Activated T-helper 17 cell treated with anti-CD3 and anti-CD28 coated beads, Interleukin-2, amount 50 U/mL, for 72 hours (primary cell): ENCODE measurements around the gene GSTO1. TPM values are rescaled to one million over a fixed set of nuclear protein-coding genes. Genes with fewer than 3 reads are reported as not detected.

Experiments used
- ATAC-seq: fragments of 150-1000 bp; cut with Tn5 transposase; replicated peaks from 2 replicates; pipeline ENCODE4 v1.10.0; 2021; ENCODE audit warnings: mild to moderate bottlenecking, moderate library complexity
- H3K27ac Mint-ChIP-seq: one replicate; pipeline ENCODE4 v1.8.0; 2022; ENCODE audit warnings: mixed read lengths
- H3K27me3 Mint-ChIP-seq: one replicate; pipeline ENCODE4 v1.8.0; 2022; ENCODE audit warnings: mixed read lengths
- H3K36me3 Mint-ChIP-seq: one replicate; pipeline ENCODE4 v1.8.0; 2022; ENCODE audit warnings: low read depth, mild to moderate bottlenecking, mixed read lengths
- H3K4me1 Mint-ChIP-seq: one replicate; pipeline ENCODE4 v1.8.0; 2022; ENCODE audit warnings: mixed read lengths
- H3K4me3 Mint-ChIP-seq: one replicate; pipeline ENCODE4 v1.8.0; 2022; ENCODE audit warnings: mild to moderate bottlenecking, mixed read lengths
- H3K9me3 Mint-ChIP-seq: one replicate; pipeline ENCODE4 v1.8.0; 2022; ENCODE audit warnings: mixed read lengths
- total RNA-seq, 2 donors: library from RNA; stranded (reverse); gene quantifications; one replicate each; pipeline ENCODE4 v1.2.3, GENCODE V29; 2022

Gene GSTO1
- total RNA-seq, 2 donors from 2014 or later = 226 to 258 TPM

DNA sequence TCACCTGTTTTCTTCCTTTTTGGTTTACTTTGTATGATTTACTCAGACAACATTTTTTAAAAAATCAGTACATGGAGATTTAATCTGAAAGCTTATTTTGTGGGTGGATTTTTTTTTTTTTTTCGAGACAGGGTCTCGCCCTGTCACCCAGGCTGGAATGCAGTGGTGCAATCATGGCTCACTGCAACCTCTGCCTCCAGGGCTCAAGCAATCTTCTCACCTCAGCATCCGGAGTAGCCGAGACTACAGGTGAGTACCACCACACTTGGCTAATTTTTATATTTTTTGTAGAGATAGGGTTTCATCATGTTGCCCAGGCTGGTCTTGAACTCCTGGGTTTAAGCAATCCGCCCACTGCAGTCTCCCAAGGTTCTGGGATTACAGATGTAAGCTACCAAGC, 2.5 kb downstream of the GSTO1 start:
- Mint-ChIP-seq H3K4me1 (peaks cover 60% of the 10 kb centered on the region), H3K4me3 (peak overlapping the region; percentile 100), H3K27me3 (no peaks in the 10 kb centered on the region), H3K9me3 (peaks cover 3% of the 10 kb centered on the region), H3K36me3 (peaks cover 79% of the 10 kb centered on the region), H3K27ac (peak overlapping the region; percentile 100)
- ATAC-seq = no peak

DNA sequence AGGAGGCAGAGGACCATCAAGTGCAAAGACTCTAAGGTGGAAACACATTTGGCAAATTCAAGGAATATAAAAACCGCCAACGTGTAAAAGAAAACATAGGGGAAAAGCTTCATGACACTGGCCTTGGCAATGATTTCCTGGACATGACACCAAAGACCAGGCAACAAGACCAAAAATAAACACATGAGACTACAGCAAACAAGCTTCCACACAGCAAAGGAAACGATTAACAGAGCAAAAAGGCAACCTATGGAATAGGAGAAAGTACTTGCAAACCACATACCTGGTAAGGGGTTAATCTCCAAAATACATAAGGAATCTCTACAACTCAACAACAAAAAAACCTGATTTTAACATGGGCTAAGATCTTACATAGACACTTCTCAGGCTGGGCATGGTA, 3.5 kb downstream of the GSTO1 start:
- H3K4me1 Mint-ChIP-seq = peaks cover 56% of the 10 kb centered on the region

DNA sequence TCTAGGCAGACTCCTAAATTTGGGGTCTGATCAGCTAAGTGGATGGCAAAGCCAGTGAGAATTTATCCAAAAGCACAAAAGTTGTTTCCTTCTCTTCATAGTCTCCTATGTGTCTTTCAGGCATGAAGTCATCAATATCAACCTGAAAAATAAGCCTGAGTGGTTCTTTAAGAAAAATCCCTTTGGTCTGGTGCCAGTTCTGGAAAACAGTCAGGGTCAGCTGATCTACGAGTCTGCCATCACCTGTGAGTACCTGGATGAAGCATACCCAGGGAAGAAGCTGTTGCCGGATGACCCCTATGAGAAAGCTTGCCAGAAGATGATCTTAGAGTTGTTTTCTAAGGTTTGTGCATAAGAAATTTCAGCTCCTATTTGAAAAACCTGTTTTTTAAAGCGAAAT, 4.8 kb downstream of the GSTO1 start:
- no peaks in the 10 kb centered on the region for H3K27me3 Mint-ChIP-seq
- H3K36me3 Mint-ChIP-seq = peaks cover 97% of the 10 kb centered on the region

More for the DNA sequence above, 3.5 kb downstream of the GSTO1 start:
- no peak for ATAC-seq
- Mint-ChIP-seq H3K27ac (peak overlapping the region; percentile 15), H3K27me3 (no peaks in the 10 kb centered on the region), H3K36me3 (peaks cover 88% of the 10 kb centered on the region), H3K4me3 (peak overlapping the region; percentile 100), H3K9me3 (peaks cover under 1% of the 10 kb centered on the region)

DNA sequence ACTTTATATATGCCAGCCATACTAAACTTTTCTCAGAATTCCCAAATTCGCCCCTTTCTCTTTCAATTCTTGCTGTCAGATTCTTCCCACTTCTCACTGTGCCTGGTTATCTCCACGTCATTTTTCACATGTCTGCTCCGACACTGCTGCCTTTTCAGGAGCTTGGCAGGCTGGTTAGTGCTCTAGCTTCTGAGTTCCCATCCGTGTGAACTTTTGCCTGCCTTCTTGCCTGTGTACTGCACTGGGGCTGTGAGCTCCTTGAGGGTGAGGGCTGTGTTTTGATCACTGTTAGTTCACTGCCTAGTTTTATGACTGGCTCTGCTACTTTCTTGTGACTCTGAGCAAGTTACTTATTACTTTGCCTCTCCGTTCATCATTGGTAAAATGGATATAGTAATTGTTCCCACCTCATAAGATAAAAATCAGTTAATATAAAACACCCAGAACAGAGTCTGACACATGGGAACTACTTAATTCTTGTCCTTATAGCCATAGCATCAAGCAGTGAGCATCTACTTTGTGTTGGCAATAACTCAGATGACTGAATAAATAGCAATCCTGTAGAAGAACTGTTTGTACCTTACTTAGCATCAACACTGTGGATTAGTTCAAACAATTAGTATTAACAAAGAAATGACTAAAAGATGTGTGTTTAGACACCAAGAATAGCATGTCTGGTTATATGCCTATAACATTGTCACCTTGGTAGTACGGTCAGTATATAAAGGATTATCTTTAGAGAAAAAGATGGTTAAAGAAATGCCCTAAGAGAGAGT, 5.5 kb downstream of the GSTO1 start:
- peaks cover 54% of the 10 kb centered on the region for H3K4me1 Mint-ChIP-seq
- peaks cover 100% of the 10 kb centered on the region for H3K36me3 Mint-ChIP-seq
- peak; percentile 40 for ATAC-seq
- H3K4me3 Mint-ChIP-seq = peak overlapping the region; percentile 78
- peak overlapping the region; percentile 67 for H3K27ac Mint-ChIP-seq
- H3K27me3 Mint-ChIP-seq = no peaks in the 10 kb centered on the region
- H3K9me3 Mint-ChIP-seq = no peaks in the 10 kb centered on the region

More for the DNA sequence above, 4.8 kb downstream of the GSTO1 start:
- Mint-ChIP-seq H3K4me3 (peak overlapping the region; percentile 78), H3K9me3 (no peaks in the 10 kb centered on the region), H3K4me1 (peaks cover 52% of the 10 kb centered on the region), H3K27ac (peak overlapping the region; percentile 67)
- ATAC-seq = no peak

- peak overlapping the region; percentile 67 for H3K27ac Mint-ChIP-seq
- ATAC-seq = peak; percentile 89
- no peaks in the 10 kb centered on the region for H3K9me3 Mint-ChIP-seq
- H3K4me3 Mint-ChIP-seq = peak overlapping the region; percentile 78
- H3K4me1 Mint-ChIP-seq = peaks cover 56% of the 10 kb centered on the region
- H3K27me3 Mint-ChIP-seq = no peaks in the 10 kb centered on the region
- peaks cover 100% of the 10 kb centered on the region for H3K36me3 Mint-ChIP-seq
These were observed 6.1 kb downstream of the GSTO1 start for GRCh38 chr10:104260775-104261115.

DNA sequence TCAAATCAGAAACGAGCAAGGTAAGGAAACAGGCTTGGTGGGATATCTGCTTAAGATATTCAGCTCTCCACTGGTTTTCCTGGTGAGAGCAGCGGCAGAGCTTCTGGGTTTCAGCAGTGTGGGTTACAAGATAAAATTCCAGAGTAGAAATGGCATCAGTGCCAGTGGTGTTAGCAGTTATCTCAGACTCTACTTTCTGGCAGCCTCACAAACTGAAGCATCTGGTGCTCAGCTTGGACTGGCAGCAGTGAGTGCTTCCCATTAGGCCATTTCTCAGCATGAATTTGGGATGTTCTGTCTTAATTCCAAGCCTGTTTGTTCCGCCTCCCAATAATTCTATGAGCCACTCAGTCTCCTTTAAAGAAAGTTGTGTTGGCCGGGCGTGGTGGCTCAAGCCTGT, 7.4 kb downstream of the GSTO1 start:
- Mint-ChIP-seq H3K27me3 (no peaks in the 10 kb centered on the region), H3K27ac (no peak overlapping the region), H3K4me3 (peak overlapping the region; percentile 78), H3K36me3 (peaks cover 100% of the 10 kb centered on the region), H3K9me3 (no peaks in the 10 kb centered on the region), H3K4me1 (peaks cover 55% of the 10 kb centered on the region)
- no peak for ATAC-seq

- ATAC-seq = no peak
- Mint-ChIP-seq H3K27ac (no peak overlapping the region), H3K36me3 (peaks cover 93% of the 10 kb centered on the region), H3K4me3 (peak overlapping the region; percentile 80), H3K9me3 (no peaks in the 10 kb centered on the region), H3K27me3 (no peaks in the 10 kb centered on the region), H3K4me1 (peaks cover 44% of the 10 kb centered on the region)
These were observed 10.1 kb downstream of the GSTO1 start for GRCh38 chr10:104264783-104265182.

DNA sequence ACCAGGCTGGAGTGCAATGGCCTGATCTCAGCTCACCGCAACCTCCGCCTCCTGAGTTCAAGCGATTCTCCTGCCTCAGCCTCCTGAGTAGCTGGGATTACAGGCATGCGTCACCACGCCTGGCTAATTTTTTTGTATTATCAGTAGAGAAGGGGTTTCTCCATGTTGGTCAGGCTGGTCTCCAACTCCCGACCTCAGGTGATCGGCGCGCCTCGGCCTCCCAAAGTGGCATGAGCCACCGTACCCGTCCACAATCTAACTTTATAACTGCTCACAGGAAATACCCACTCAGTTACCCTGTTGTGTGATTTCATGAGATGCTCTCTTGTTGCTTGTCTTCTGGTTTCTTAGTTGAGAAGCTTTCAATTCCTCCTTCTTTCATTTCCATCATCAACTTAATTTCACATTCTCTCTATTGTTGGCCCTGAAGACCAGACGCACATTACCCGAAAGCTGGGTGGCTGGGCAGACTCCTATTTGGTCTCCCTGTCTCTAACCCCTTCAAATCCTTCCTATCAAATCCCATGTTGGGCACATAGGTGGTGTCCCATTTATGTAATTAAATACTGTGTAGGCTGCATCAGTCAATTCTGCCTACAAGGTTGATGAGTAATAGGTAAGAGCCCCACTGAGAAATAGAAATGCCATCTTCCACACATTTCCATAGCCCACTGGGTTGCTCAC, 13.2 kb downstream of the GSTO1 start:
- ATAC-seq = peak; percentile 63
- Mint-ChIP-seq H3K27ac (peak overlapping the region; percentile 94), H3K27me3 (no peaks in the 10 kb centered on the region), H3K4me3 (peak overlapping the region; percentile 80), H3K4me1 (peaks cover 27% of the 10 kb centered on the region), H3K36me3 (peaks cover 62% of the 10 kb centered on the region), H3K9me3 (no peaks in the 10 kb centered on the region)

- H3K27me3 Mint-ChIP-seq = no peaks in the 10 kb centered on the region
- H3K27ac Mint-ChIP-seq = peak overlapping the region; percentile 94
- peaks cover 27% of the 10 kb centered on the region for H3K4me1 Mint-ChIP-seq
- H3K4me3 Mint-ChIP-seq = peak overlapping the region; percentile 80
- peaks cover 57% of the 10 kb centered on the region for H3K36me3 Mint-ChIP-seq
- ATAC-seq = peak; percentile 63
- H3K9me3 Mint-ChIP-seq = no peaks in the 10 kb centered on the region
These were observed 13.7 kb downstream of the GSTO1 start for GRCh38 chr10:104268405-104268712.

DNA sequence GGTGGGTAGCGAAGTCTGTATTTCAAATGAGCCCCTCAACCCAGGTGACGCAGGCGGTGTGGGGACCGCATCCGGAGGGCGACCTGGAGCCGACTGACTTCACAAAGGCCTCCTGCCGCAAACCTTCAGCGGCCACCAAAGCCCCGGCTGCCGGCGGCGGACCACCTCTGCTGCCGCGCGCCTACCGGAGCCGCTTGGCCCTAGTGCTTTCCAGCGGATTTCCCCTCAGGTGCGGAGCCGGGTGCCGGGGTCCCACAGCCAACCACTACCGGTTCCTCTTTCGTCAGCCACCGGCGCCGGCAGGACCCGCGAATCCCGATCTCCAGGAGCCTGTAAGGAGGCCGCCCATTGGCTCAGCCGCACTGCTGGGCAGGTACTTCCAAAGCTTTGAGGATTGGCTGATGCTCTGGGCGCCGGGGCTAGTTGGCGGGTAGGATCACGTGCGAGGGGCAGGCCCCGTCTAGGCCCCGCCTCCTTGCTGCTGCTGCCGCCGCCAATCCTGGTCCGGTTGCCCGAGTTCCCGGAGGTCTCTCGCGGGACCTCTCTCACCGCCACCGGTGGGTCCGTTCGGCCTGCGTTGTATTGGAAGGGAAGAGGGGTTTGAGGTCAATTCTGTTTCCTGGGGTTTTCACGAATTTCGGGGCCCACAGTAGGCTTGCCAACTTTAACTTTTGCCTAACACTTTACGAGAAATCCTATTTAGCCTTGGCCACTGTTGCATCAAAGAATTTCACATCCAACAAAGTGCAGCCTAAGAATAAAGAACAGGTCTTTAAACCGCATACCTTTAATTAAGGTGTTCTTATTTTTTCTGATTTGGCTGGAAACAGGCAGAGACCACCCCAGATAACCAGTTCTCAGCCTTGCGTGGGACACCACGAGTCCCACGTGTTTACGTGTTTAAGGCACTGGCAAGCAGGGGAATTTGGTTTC, 14.3 kb downstream of the GSTO1 start, which contains the start of gene GSTO2:
GSTO2 (plus strand) TSS at position 472 of the 933 bp plus-strand sequence. CDS start 5,732 bp downstream, outside the sequence.
- Mint-ChIP-seq H3K27ac (peak within 1 kb of the TSS; percentile 94), H3K27me3 (no peaks in the 10 kb centered on the region), H3K36me3 (peaks cover 51% of the 10 kb centered on the region), H3K4me1 (peaks cover 24% of the 10 kb centered on the region), H3K9me3 (no peaks in the 10 kb centered on the region), H3K4me3 (peak within 1 kb of the TSS; percentile 80)
- ATAC-seq = peak; percentile 85

DNA sequence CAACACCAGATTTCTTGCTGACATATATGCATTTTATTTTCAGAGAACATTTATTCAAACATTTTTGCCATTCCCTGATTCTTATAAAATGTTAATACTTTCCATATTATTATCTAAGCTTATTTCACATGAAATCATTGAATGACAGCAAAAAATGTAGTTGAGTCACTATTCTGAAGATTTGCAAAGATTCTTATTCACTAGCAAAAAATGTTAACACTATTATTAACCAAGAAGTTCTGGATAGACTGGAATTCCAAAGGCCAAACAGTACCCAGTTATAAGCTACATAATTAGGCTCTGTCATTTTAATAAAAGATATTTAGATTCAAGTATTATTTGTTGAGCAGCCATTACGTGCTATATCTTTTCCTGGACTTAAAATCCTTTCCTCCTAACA, 18.6 kb downstream of the GSTO1 start:
- no peak for ATAC-seq
- peaks cover 8% of the 10 kb centered on the region for H3K36me3 Mint-ChIP-seq
- no peaks in the 10 kb centered on the region for H3K4me1 Mint-ChIP-seq
- no peak overlapping the region for H3K4me3 Mint-ChIP-seq
- peaks cover 5% of the 10 kb centered on the region for H3K27me3 Mint-ChIP-seq
- no peak overlapping the region for H3K27ac Mint-ChIP-seq
- no peaks in the 10 kb centered on the region for H3K9me3 Mint-ChIP-seq

DNA sequence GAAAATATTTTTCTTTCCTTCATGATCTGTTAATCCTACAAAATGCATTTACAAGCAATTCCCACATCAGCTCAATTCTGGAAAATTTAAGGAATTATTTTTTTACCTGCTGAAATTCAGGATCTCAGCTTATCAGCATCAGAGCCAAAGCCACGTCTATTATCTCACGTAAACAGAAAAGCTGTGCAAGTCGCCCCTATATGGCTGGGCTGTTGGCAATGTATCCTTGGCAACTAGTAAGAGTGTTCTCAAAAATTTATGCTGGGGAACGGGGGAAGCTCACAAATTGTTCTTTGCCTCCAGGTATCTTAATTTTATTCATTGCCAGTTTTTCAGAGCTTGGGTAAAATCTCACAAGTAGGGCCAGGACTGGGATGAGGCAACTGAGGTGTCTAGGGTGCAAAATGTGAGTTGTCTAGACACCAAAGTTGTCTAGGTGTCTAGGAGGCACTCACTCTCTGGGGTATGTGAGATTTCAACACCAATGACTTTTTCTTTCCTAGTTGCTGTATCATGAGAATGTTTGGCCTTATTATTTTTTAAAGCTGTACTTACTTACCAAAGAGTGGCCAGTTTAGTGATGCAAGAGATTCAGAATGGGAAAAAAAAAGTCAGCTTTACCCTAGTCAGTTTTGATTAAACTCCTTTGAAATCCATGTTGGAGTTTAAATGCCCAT, 19.3 kb downstream of the GSTO1 start:
- Mint-ChIP-seq H3K4me1 (no peaks in the 10 kb centered on the region), H3K36me3 (peaks cover under 1% of the 10 kb centered on the region), H3K4me3 (peak overlapping the region; percentile 40), H3K27ac (no peak overlapping the region), H3K27me3 (peaks cover 8% of the 10 kb centered on the region), H3K9me3 (no peaks in the 10 kb centered on the region)
- no peak for ATAC-seq

- ATAC-seq = peak; percentile 85
- Mint-ChIP-seq H3K36me3 (no peaks in the 10 kb centered on the region), H3K4me1 (no peaks in the 10 kb centered on the region), H3K9me3 (no peaks in the 10 kb centered on the region), H3K27ac (no peak overlapping the region), H3K4me3 (peak overlapping the region; percentile 40), H3K27me3 (peaks cover 8% of the 10 kb centered on the region)
These were observed 20.4 kb downstream of the GSTO1 start for GRCh38 chr10:104274762-104275721.
